Esophagus muscularis mucosa (tissue), 4 donors: Measurements from ENCODE around the gene TNFRSF19. TPM values are rescaled to one million over a fixed set of nuclear protein-coding genes. Genes with fewer than 3 reads are reported as not detected.
A peak's percentile ranks its signal among the peaks of the same experiment; 100 is the strongest.

Source experiments
- DNase-seq: peaks from one replicate; pipeline ENCODE4 v3.0.0-alpha.2; 2017; ENCODE audit errors: extremely low spot score
- H3K27ac ChIP-seq, 4 donors: fragments of 200-600 bp; sonication (generic); replicated peaks in 1 of 4; 1 replicate in 3 of 4; 2 replicates in 1 of 4; pipeline ENCODE4 v1.5.1; 2016 to 2019; ENCODE audit warnings: mild to moderate bottlenecking in 1 of 4
- H3K27me3 ChIP-seq, 4 donors: fragments of 200-600 bp; sonication (generic); one replicate each; pipeline versions ENCODE4 v1.5.1 to v1.6.0; 2016 to 2019
- H3K36me3 ChIP-seq, 4 donors: fragments of 200-600 bp; sonication (generic); one replicate each; pipeline ENCODE4 v1.5.1; 2016 to 2019
- H3K4me1 ChIP-seq, 4 donors: fragments of 200-600 bp; sonication (generic); one replicate each; pipeline ENCODE4 v1.5.1; 2016 to 2019
- H3K4me3 ChIP-seq, 4 donors: fragments of 200-600 bp; sonication (generic); 1 replicate in 2 of 4; 2 replicates in 2 of 4; pipeline ENCODE4 v1.5.1; 2016 to 2019; ENCODE audit warnings: mild to moderate bottlenecking in 4 of 4, moderate library complexity in 1 of 4
- H3K9me3 ChIP-seq, 4 donors: fragments of 200-600 bp; sonication (generic); 1 replicate in 3 of 4; 2 replicates in 1 of 4; pipeline ENCODE4 v1.5.1; 2016 to 2019
- EP300 ChIP-seq: sonication (generic); formaldehyde crosslinking; IDR thresholded peaks from one replicate; pipeline ENCODE4 v1.6.1; 2017; ENCODE audit warnings: antibody characterized with exemption
- POLR2A ChIP-seq: fragments of 450-650 bp; IDR thresholded peaks from one replicate; pipeline ENCODE4 v1.6.1; 2017; ENCODE audit warnings: antibody characterized with exemption, moderate library complexity, mild to moderate bottlenecking, low read depth
- POLR2AphosphoS5 ChIP-seq, 2 donors: sonication (generic); formaldehyde crosslinking; IDR thresholded peaks; one replicate each; pipeline ENCODE4 v1.6.1; 2017; ENCODE audit warnings: antibody characterized with exemption in 2 of 2
- WGBS: methylation state at CpG from one replicate; pipeline ENCODE4 v1.1.5; 2018; 5-methylcytosine and 5-hydroxymethylcytosine counted together
- intact Hi-C: fragments of 100-400 bp; cut with DNase I; formaldehyde crosslinking; loops from one replicate; pipeline ENCODE4 v1.15.1; 2023
- total RNA-seq, 4 donors: library from RNA; depleted of rRNA; stranded (reverse); fragments of >200 nt; gene quantifications; one replicate each; pipeline versions ENCODE4 v1.1.0 to v1.2.1, GENCODE V29; 2016
- TF ChIP-seq, protein P1 (sequence below), 3 experiments: fragments of 200-600 bp in 2 of 3; fragments of 450-650 bp in 1 of 3; sonication (generic) in 2 of 3; IDR thresholded peaks; one replicate each; pipeline ENCODE4 v1.5.1; 2017 to 2019; ENCODE audit warnings: antibody characterized with exemption in 3 of 3, mild to moderate bottlenecking in 2 of 3, moderate library complexity in 1 of 3

TNFRSF19 gene
- total RNA-seq, 4 donors from 2014 or later, result 3.2 to 5.6 (median 5.0) TPM

GRCh38 chr13:23652909-23653726 lies 82.9 kb downstream of the TNFRSF19 start:
- Histone ChIP-seq H3K9me3 (no peaks in the 10 kb centered on the region), H3K4me1 (peaks cover 12 to 33% (median 14%) of the 10 kb centered on the region in 4 donors), H3K36me3 (no peaks in the 10 kb centered on the region), H3K27ac (no peak overlapping the region), H3K27me3 (no peaks in the 10 kb centered on the region), H3K4me3 (no peak overlapping the region)
- DNase-seq, result no peak
- no peak for TF ChIP-seq EP300
- TF ChIP-seq POLR2A, result no peak
- TF ChIP-seq POLR2AphosphoS5 (IDR thresholded peaks at IDR 0.05), result no peak
- TF ChIP-seq, protein P1, sequence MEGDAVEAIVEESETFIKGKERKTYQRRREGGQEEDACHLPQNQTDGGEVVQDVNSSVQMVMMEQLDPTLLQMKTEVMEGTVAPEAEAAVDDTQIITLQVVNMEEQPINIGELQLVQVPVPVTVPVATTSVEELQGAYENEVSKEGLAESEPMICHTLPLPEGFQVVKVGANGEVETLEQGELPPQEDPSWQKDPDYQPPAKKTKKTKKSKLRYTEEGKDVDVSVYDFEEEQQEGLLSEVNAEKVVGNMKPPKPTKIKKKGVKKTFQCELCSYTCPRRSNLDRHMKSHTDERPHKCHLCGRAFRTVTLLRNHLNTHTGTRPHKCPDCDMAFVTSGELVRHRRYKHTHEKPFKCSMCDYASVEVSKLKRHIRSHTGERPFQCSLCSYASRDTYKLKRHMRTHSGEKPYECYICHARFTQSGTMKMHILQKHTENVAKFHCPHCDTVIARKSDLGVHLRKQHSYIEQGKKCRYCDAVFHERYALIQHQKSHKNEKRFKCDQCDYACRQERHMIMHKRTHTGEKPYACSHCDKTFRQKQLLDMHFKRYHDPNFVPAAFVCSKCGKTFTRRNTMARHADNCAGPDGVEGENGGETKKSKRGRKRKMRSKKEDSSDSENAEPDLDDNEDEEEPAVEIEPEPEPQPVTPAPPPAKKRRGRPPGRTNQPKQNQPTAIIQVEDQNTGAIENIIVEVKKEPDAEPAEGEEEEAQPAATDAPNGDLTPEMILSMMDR (IDR thresholded peaks at IDR 0.05), result no peak
- WGBS, result 80% methylated on average over 10 of the region's 10 CpGs
- intact Hi-C loops, result no loop called here

GRCh38 chr13:23654111-23655110 lies 84.2 kb downstream of the TNFRSF19 start:
- H3K27ac ChIP-seq, result no peak overlapping the region
- H3K36me3 ChIP-seq, result peaks cover 0 to 5% (median 0%) of the 10 kb centered on the region in 4 donors
- TF ChIP-seq, protein P1 (IDR thresholded peaks at IDR 0.05), result no peak
- intact Hi-C loops, result no loop called here
- DNase-seq, result peak; percentile 72
- H3K4me1 ChIP-seq, result peaks cover 12 to 33% (median 19%) of the 10 kb centered on the region in 4 donors
- H3K4me3 ChIP-seq, result no peak overlapping the region
- H3K9me3 ChIP-seq, result no peaks in the 10 kb centered on the region
- WGBS, result 76% methylated on average over 11 of the region's 11 CpGs
- H3K27me3 ChIP-seq, result no peaks in the 10 kb centered on the region

DNA sequence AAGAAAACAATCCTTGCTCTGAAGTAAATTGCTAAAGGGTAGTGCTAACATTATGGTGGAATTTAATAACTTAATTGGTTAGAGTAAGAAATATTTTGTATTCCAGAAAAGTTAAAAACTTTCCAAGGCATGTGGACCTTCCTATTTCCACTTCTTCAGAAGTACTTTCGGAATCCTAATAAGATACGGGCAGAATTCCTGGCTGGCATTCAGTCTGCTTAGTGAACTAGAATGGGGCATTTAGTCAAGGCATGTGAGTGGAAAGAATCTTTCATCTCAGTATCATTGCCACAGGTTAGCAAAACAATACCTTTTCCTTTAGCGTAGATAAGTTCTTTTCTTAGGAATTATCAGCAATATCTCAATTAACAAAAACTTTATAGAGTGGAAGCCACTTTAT lies 85.1 kb downstream of the TNFRSF19 start:
- intact Hi-C loops, result no loop called here
- TF ChIP-seq, protein P1 (IDR thresholded peaks at IDR 0.05), result no peak
- TF ChIP-seq POLR2A (no peak), EP300 (no peak), POLR2AphosphoS5 (IDR thresholded peaks at IDR 0.05) (no peak)

GRCh38 chr13:23656637-23657371 lies 86.6 kb downstream of the TNFRSF19 start:
- H3K9me3 ChIP-seq, result no peaks in the 10 kb centered on the region
- DNase-seq, result no peak
- H3K4me1 ChIP-seq, result peaks cover 12 to 33% (median 19%) of the 10 kb centered on the region in 4 donors
- H3K4me3 ChIP-seq, result no peak overlapping the region
- 55% methylated on average over 4 of the region's 4 CpGs for WGBS
- H3K27me3 ChIP-seq, result no peaks in the 10 kb centered on the region
- TF ChIP-seq POLR2AphosphoS5 (IDR thresholded peaks at IDR 0.05) (no peak), EP300 (no peak), POLR2A (no peak)
- TF ChIP-seq, protein P1 (IDR thresholded peaks at IDR 0.05), result no peak
- peaks cover 0 to 10% (median 2%) of the 10 kb centered on the region in 4 donors for H3K36me3 ChIP-seq
- peak overlapping the region in 1 of 4 donors; percentile 7 for H3K27ac ChIP-seq
- intact Hi-C loops, result no loop called here

More for the DNA sequence above, 85.1 kb downstream of the TNFRSF19 start:
- no peak for DNase-seq
- H3K36me3 ChIP-seq, result peaks cover 0 to 10% (median under 1%) of the 10 kb centered on the region in 4 donors
- H3K27me3 ChIP-seq, result no peaks in the 10 kb centered on the region
- H3K4me1 ChIP-seq, result peaks cover 12 to 33% (median 19%) of the 10 kb centered on the region in 4 donors
- no peaks in the 10 kb centered on the region for H3K9me3 ChIP-seq
- no peak overlapping the region for H3K4me3 ChIP-seq
- H3K27ac ChIP-seq, result no peak overlapping the region
- WGBS, result 88% methylated on average over 3 of the region's 3 CpGs
